Mucosa of stomach (tissue), 1 donor: ENCODE results near the gene C22orf39.

Source experiments
- H3K27me3 ChIP-seq: one replicate; pipeline ENCODE4 v1.7.0; 2013; ENCODE audit warnings: mild to moderate bottlenecking, low read length; ENCODE audit not compliant: control insufficient read depth, insufficient read depth
- H3K36me3 ChIP-seq: one replicate; pipeline ENCODE4 v1.7.0; 2013; ENCODE audit warnings: low read length; ENCODE audit not compliant: control insufficient read depth, insufficient read depth
- H3K4me1 ChIP-seq: one replicate; pipeline ENCODE4 v1.7.0; 2013; ENCODE audit warnings: mild to moderate bottlenecking, low read length; ENCODE audit not compliant: control insufficient read depth, insufficient read depth
- H3K4me3 ChIP-seq: one replicate; pipeline ENCODE4 v1.7.0; 2013; ENCODE audit warnings: low read length
- H3K9ac ChIP-seq: one replicate; pipeline ENCODE4 v1.7.0; 2013; ENCODE audit warnings: mild to moderate bottlenecking, low read length, moderate library complexity
- H3K9me3 ChIP-seq: one replicate; pipeline ENCODE4 v1.7.0; 2013; ENCODE audit warnings: mild to moderate bottlenecking, low read length, moderate library complexity; ENCODE audit not compliant: control insufficient read depth
- donor health status: Pancreatic carcinoma.

Gene C22orf39

GRCh38 chr22:19460036-19460435, 12.5 kb upstream of the C22orf39 start:
- Histone ChIP-seq H3K4me1 (no peaks in the 10 kb centered on the region), H3K36me3 (peaks cover 17% of the 10 kb centered on the region), H3K4me3 (no peak overlapping the region), H3K9ac (no peak overlapping the region), H3K27me3 (no peaks in the 10 kb centered on the region), H3K9me3 (no peaks in the 10 kb centered on the region)

DNA sequence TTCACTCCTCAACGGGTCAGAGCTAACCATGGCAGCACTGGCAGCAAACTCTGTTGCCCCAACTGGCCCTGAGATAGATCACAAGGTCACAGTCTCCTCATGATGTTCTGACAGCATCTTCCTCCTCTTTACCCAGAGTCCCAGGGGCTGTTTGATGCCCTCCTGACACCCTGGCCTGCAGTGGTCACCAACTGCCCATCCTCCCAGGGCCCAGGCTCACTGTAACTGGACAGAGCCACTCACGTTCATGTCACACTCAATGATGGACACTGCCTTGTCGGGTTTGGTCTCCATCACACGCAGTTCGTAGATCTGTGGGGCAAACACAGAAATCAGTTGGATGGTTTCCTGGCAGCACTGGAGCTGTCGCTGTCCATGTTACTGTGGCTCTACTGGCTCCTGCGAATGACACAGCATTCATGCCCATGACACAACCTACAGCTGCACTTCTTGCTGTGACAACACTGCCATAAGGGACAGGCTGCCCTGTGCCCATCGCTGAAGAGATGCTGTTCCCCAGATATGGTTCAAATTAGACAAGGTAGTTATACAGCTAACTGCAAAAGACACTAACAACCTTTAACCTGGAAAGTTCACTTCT, 10.4 kb upstream of the C22orf39 start:
- no peaks in the 10 kb centered on the region for H3K27me3 ChIP-seq
- peaks cover 11% of the 10 kb centered on the region for H3K36me3 ChIP-seq
- H3K9me3 ChIP-seq, result no peaks in the 10 kb centered on the region
- no peak overlapping the region for H3K4me3 ChIP-seq
- H3K9ac ChIP-seq, result no peak overlapping the region
- no peaks in the 10 kb centered on the region for H3K4me1 ChIP-seq

DNA sequence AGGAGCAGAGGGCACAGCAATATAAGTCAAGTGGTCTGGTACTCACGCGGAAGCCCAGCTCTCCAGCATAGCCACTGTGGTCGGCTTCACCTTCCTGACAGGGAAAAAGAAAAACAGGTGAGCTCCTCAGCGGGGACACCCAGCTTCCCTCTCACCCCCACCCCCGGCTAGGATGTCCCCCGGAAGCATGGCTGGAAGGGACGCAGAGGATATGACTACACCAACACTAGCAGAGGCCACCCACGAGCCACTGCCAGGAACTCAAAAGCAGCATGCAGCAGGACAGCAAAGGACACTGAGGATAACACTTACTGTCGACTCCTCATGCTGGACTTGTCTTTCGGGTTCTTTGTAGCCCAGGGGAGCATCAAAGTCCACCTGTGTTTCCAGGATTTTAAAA, 9.0 kb upstream of the C22orf39 start:
- H3K36me3 ChIP-seq, result peaks cover 11% of the 10 kb centered on the region
- no peaks in the 10 kb centered on the region for H3K27me3 ChIP-seq
- no peaks in the 10 kb centered on the region for H3K4me1 ChIP-seq
- H3K9ac ChIP-seq, result no peak overlapping the region
- no peak overlapping the region for H3K4me3 ChIP-seq
- H3K9me3 ChIP-seq, result no peaks in the 10 kb centered on the region

- Histone ChIP-seq H3K27me3 (no peaks in the 10 kb centered on the region), H3K9me3 (no peaks in the 10 kb centered on the region), H3K36me3 (peaks cover 11% of the 10 kb centered on the region), H3K4me3 (no peak overlapping the region), H3K4me1 (no peaks in the 10 kb centered on the region), H3K9ac (no peak overlapping the region)
Observed at GRCh38 chr22:19455585-19456370, 8.3 kb upstream of the C22orf39 start.

GRCh38 chr22:19455033-19455432, 7.5 kb upstream of the C22orf39 start:
- H3K4me3 ChIP-seq, result no peak overlapping the region
- peaks cover 11% of the 10 kb centered on the region for H3K36me3 ChIP-seq
- no peaks in the 10 kb centered on the region for H3K27me3 ChIP-seq
- no peak overlapping the region for H3K9ac ChIP-seq
- no peaks in the 10 kb centered on the region for H3K4me1 ChIP-seq
- no peaks in the 10 kb centered on the region for H3K9me3 ChIP-seq

GRCh38 chr22:19454156-19454555, 6.6 kb upstream of the C22orf39 start:
- H3K9me3 ChIP-seq, result no peaks in the 10 kb centered on the region
- H3K4me1 ChIP-seq, result no peaks in the 10 kb centered on the region
- peaks cover 11% of the 10 kb centered on the region for H3K36me3 ChIP-seq
- H3K4me3 ChIP-seq, result no peak overlapping the region
- H3K27me3 ChIP-seq, result no peaks in the 10 kb centered on the region
- no peak overlapping the region for H3K9ac ChIP-seq

DNA sequence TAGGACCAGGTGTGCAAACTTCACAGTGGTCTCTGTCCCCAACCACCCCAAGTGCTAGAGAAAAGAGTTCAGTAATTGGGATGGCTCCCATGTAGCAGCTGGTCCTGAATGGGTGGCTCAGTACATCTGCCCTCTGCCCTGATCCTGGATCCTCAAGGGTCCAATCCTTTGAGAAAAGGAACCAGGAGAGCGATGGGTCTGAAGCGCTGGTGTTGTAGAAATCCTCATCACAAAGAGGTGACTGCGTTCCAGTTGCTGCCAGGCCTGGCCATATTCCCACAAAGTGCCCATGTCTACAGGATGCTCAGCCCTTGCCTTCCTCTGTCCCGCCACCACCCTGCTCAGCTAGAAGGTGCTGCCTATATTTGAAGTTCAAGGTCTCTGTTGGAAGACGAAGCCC, 6.2 kb upstream of the C22orf39 start:
- Histone ChIP-seq H3K27me3 (no peaks in the 10 kb centered on the region), H3K9ac (no peak overlapping the region), H3K36me3 (peaks cover 11% of the 10 kb centered on the region), H3K4me1 (no peaks in the 10 kb centered on the region), H3K9me3 (no peaks in the 10 kb centered on the region), H3K4me3 (no peak overlapping the region)

GRCh38 chr22:19451570-19451969, 4.1 kb upstream of the C22orf39 start:
- Histone ChIP-seq H3K9me3 (no peaks in the 10 kb centered on the region), H3K27me3 (no peaks in the 10 kb centered on the region), H3K4me3 (no peak overlapping the region), H3K36me3 (peaks cover 9% of the 10 kb centered on the region), H3K4me1 (peaks cover 8% of the 10 kb centered on the region), H3K9ac (no peak overlapping the region)

- H3K4me1 ChIP-seq, result peaks cover 12% of the 10 kb centered on the region
- H3K36me3 ChIP-seq, result peaks cover 6% of the 10 kb centered on the region
- H3K27me3 ChIP-seq, result no peaks in the 10 kb centered on the region
- no peak overlapping the region for H3K4me3 ChIP-seq
- H3K9ac ChIP-seq, result no peak overlapping the region
- H3K9me3 ChIP-seq, result no peaks in the 10 kb centered on the region
Observed at GRCh38 chr22:19450363-19451175, 3.1 kb upstream of the C22orf39 start.

- H3K9me3 ChIP-seq, result no peaks in the 10 kb centered on the region
Observed at GRCh38 chr22:19449422-19449767, 1.9 kb upstream of the C22orf39 start.

GRCh38 chr22:19448739-19449421, 1.4 kb upstream of the C22orf39 start:
- no peak overlapping the region for H3K4me3 ChIP-seq

More at GRCh38 chr22:19449422-19449767, 1.9 kb upstream of the C22orf39 start:
- H3K4me3 ChIP-seq, result no peak overlapping the region
- H3K27me3 ChIP-seq, result no peaks in the 10 kb centered on the region
- H3K36me3 ChIP-seq, result no peaks in the 10 kb centered on the region
- no peak overlapping the region for H3K9ac ChIP-seq
- H3K4me1 ChIP-seq, result peaks cover 19% of the 10 kb centered on the region

More at GRCh38 chr22:19448739-19449421, 1.4 kb upstream of the C22orf39 start:
- Histone ChIP-seq H3K9me3 (no peaks in the 10 kb centered on the region), H3K9ac (no peak overlapping the region), H3K4me1 (peaks cover 19% of the 10 kb centered on the region), H3K36me3 (peaks cover under 1% of the 10 kb centered on the region), H3K27me3 (no peaks in the 10 kb centered on the region)
